K562 (cell line): ENCODE data around the gene CPPED1. TPM values are rescaled to one million over a fixed set of nuclear protein-coding genes. Genes with fewer than 3 reads are reported as not detected.
"Not testable (repeated sequence)": the region's sequence is repeated elsewhere in the genome, so short reads cannot be mapped to it uniquely, and the experiment has no call there.

Experiments
- ATAC-seq: fragments of 200-7000 bp; cut with Tn5 transposase; 3 replicates; pipeline ENCODE4 v1.9.1; 2020; ENCODE audit warnings: moderate library complexity
- BruUV-seq: library from RNA; stranded (reverse); fragments of 400-500 nt; replicated peaks from 2 replicates; lab custom pipeline; 2021; lab: Mats Ljungman, UMichigan
- CTCF ChIA-PET: fragments of 300-600 bp; formaldehyde crosslinking; extraction: SDS; loops from one replicate; lab custom pipeline; 2021; ENCODE audit warnings: low intra/inter-chr PET ratio; lab: Yijun Ruan, JAX
- POLR2A ChIA-PET: fragments of 300-600, 350-650 bp; sonication (Branson Sonifier 250); formaldehyde crosslinking; extraction: SDS; loops from one replicate; lab custom pipeline; 2021; ENCODE audit warnings: antibody characterized with exemption, inconsistent platforms; lab: Yijun Ruan, JAX
- DNase-seq, 4 experiments: peaks; one replicate each; pipeline versions ENCODE4 v3.0.0 to v3.0.0-alpha.2; 2011 to 2018; ENCODE audit warnings: low spot score in 3 of 4, mixed read lengths in 3 of 4; ENCODE audit errors: extremely low read depth in 1 of 4
- FAIRE-seq: peaks from 2 replicates; lab custom pipeline; 2011; peaks lifted over from hg19 to GRCh38; lab: Jason Lieb, UNC
- H2AFZ ChIP-seq: 2 replicates; pipeline ENCODE4 v1.6.0; 2011; ENCODE audit warnings: low read depth, low read length, control low read depth, inconsistent platforms
- H3K27ac ChIP-seq: fragments of 200-600 bp; 3 replicates; pipeline ENCODE4 v1.8.0; 2011; ENCODE audit warnings: low read depth, mild to moderate bottlenecking, control low read depth, inconsistent platforms, low read length, moderate library complexity, mixed read lengths; ENCODE audit errors: extremely low read depth
- H3K27me3 ChIP-seq, 2 experiments: fragments of 300-600 bp in 1 of 2; 2 replicates in 1 of 2; 3 replicates in 1 of 2; pipeline versions ENCODE4 v1.6.0 to v1.8.0; 2011; ENCODE audit warnings: inconsistent platforms in 2 of 2, low read length in 2 of 2, mild to moderate bottlenecking in 1 of 2, mixed read lengths in 1 of 2, moderate library complexity in 1 of 2; ENCODE audit not compliant: control insufficient read depth in 2 of 2, insufficient read depth in 2 of 2
- H3K36me3 ChIP-seq: fragments of 300-600 bp; 3 replicates; pipeline ENCODE4 v1.8.0; 2011; ENCODE audit warnings: mild to moderate bottlenecking, low read length, inconsistent platforms; ENCODE audit not compliant: control insufficient read depth, insufficient read depth
- H3K4me1 ChIP-seq, 2 experiments: fragments of 200-600 bp in 1 of 2; replicated peaks in 1 of 2; 2 replicates in 1 of 2; 3 replicates in 1 of 2; pipeline versions ENCODE4 v1.5.1 to v1.8.0; 2011; ENCODE audit warnings: inconsistent platforms in 2 of 2, low read length in 2 of 2, mild to moderate bottlenecking in 1 of 2, mixed read lengths in 1 of 2, moderate library complexity in 1 of 2; ENCODE audit not compliant: control insufficient read depth in 2 of 2, insufficient read depth in 2 of 2
- H3K4me2 ChIP-seq: 2 replicates; pipeline ENCODE4 v1.6.1; 2011; ENCODE audit warnings: low read length, control low read depth, inconsistent platforms, mixed read lengths; ENCODE audit not compliant: insufficient read depth
- H3K4me3 ChIP-seq: fragments of 200-600 bp; sonication (generic), shearing (Covaris generic); 2 replicates; pipeline ENCODE4 v1.5.1; 2016; ENCODE audit warnings: control low read depth, inconsistent platforms
- H3K79me2 ChIP-seq: fragments of 200-600 bp; 3 replicates; pipeline ENCODE4 v1.8.0; 2011; ENCODE audit warnings: low read length, inconsistent platforms; ENCODE audit not compliant: control insufficient read depth, insufficient read depth
- H3K9ac ChIP-seq, 2 experiments: 2 replicates each; pipeline versions ENCODE4 v1.6.0 to v1.6.1; 2011; ENCODE audit warnings: low read depth in 2 of 2, low read length in 2 of 2, control low read depth in 1 of 2, inconsistent platforms in 1 of 2, mild to moderate bottlenecking in 1 of 2, mixed read lengths in 1 of 2; ENCODE audit not compliant: insufficient read depth in 1 of 2
- H3K9me1 ChIP-seq: one replicate; pipeline ENCODE4 v1.6.0; 2011; ENCODE audit warnings: inconsistent platforms, mild to moderate bottlenecking, low read length, moderate library complexity; ENCODE audit not compliant: control insufficient read depth, insufficient read depth
- H3K9me3 ChIP-seq: replicated peaks from 2 replicates; pipeline ENCODE4 v1.5.1; 2011; ENCODE audit warnings: low read depth, low read length, inconsistent platforms; ENCODE audit not compliant: control insufficient read depth, insufficient read depth
- H4K20me1 ChIP-seq: replicated peaks from 2 replicates; pipeline ENCODE4 v1.6.1; 2011; ENCODE audit warnings: low read length, inconsistent platforms, mixed read lengths; ENCODE audit not compliant: control insufficient read depth, insufficient read depth
- MGA ChIP-seq: fragments of 450-650 bp; IDR thresholded peaks from 2 replicates; pipeline ENCODE4 v1.6.1; 2016; ENCODE audit warnings: mild to moderate bottlenecking, moderate library complexity
- ZNF121 ChIP-seq: sonication (generic); formaldehyde crosslinking; conservative IDR thresholded peaks from 2 replicates; pipeline ENCODE4 v1.8.0; 2022; ENCODE audit warnings: missing genetic modification reagents
- ZNF75A ChIP-seq: fragments of 450-650 bp; formaldehyde crosslinking; IDR thresholded peaks from 2 replicates; pipeline ENCODE4 v1.4.0; 2020; ENCODE audit warnings: mild to moderate bottlenecking
- WGBS: fragments of 100-300 bp; shearing (Covaris generic); methylation state at CpG from one replicate; pipeline ENCODE4 v1.1.6; 2016; ENCODE audit warnings: low coverage, mixed read lengths; ENCODE audit not compliant: insufficient coverage; ENCODE audit errors: missing lambda C conversion rate; 5-methylcytosine and 5-hydroxymethylcytosine counted together
- in situ Hi-C: fragments of 300-500 bp; cut with MboI; formaldehyde crosslinking; loops from 4 replicates; pipeline ENCODE4 v1.15.0; 2018; ENCODE audit warnings: inconsistent platforms, mixed read lengths
- intact Hi-C: fragments of 100-400 bp; cut with micrococcal nuclease; formaldehyde crosslinking; loops from 2 replicates; pipeline ENCODE4 v1.14.2; 2022
- polyA plus RNA-seq, 8 experiments: library from polyadenylated mRNA; depleted of rRNA in 4 of 8; stranded (reverse) in 5 of 8; unstranded in 3 of 8; fragments of >200 nt; fragmentation: Nextera tagmentation in 2 of 8; fragmentation: Illumina TruSeq in 1 of 8; extraction: Ambion mirVana in 2 of 8; extraction: Trizol in 1 of 8; gene quantifications; 2 replicates each; pipeline versions ENCODE4 v1.2.1 to v1.2.3, GENCODE V29; 2011 to 2014; ENCODE audit warnings: inconsistent platforms in 1 of 8, missing spikeins in 1 of 8
- total RNA-seq, 7 experiments: library from RNA; depleted of rRNA in 6 of 7; stranded (reverse); fragments of >200 nt in 6 of 7; fragmentation: Illumina TruSeq in 2 of 7; extraction: Trizol in 2 of 7; gene quantifications; 2 replicates each; pipeline versions ENCODE4 v1.2.1 to v1.2.3, GENCODE V29; 2011 to 2021; ENCODE audit warnings: low replicate concordance in 1 of 7

CPPED1 gene
- total and polyA plus RNA-seq, 9 of the 15 experiments (the other 6 are each of a cell fraction or from before 2014, with no cell fraction given) = 7.5 to 25.7 (median 16.9) TPM

DNA sequence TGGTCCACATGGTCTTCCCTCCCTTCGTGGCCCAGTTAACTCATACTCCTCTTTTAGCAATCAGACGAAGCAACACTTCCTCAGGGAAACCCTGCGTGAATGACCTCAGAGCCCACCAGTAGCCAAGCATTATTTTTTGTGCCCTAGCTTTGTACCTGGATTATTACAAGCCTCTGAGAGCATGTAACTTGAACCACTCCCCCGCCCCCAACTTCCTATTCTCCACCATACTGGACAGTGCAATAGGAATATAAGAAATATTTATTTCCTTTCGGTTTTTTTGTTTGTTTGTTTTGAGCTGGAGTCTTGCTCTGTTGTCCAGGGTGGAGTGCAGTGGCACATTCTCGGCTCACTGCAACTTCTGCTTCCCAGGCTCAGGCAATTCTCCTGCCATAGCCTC is 2.9 kb downstream of the CPPED1 start:
- Histone ChIP-seq H3K9me1 (no peaks in the 10 kb centered on the region), H3K4me2 (peak overlapping the region; percentile 35; the same call in 1 of the 2 replicates), H2AFZ (peak overlapping the region; percentile 12; the same call in 1 of the 2 replicates), H3K36me3 (no peaks in the 10 kb centered on the region), H3K9ac (no peak overlapping the region), H3K27me3 (no peaks in the 10 kb centered on the region), H3K4me1 (peaks cover 22 to 39% of the 10 kb centered on the region in 2 experiments), H3K4me3 (no peak overlapping the region), H3K9me3 (no peaks in the 10 kb centered on the region), H4K20me1 (0 out of 2 replicates have a peak, but pooled peaks cover 2% of the 10 kb centered on the region), H3K27ac (peak overlapping the region; percentile 27; the same call in 2 of the 3 replicates), H3K79me2 (peaks cover 56% of the 10 kb centered on the region)
- ATAC-seq (no peak), FAIRE-seq (no peak), DNase-seq (no peak)
- in situ Hi-C loops (no loop called here), intact Hi-C loops (loop anchor here (5.0 kb wide), 1 partner anchor 34 kb away; no protein-coding TSS in a partner anchor)
- 59% methylated on average over 5 of the region's 6 CpGs for WGBS
- no TSS peak for BruUV-seq
- CTCF ChIA-PET = no interaction called here
- POLR2A ChIA-PET = interaction anchor here (0.6 to 1.2 kb wide), 3 partner anchors 16 to 1704 kb away, joined by 3 read pairs; no protein-coding TSS in a partner anchor
- no peak for TF ChIP-seq ZNF75A (CRISPR knock-in tag)
- peak; percentile 65; the same call in 1 of the 2 replicates for TF ChIP-seq ZNF121 (CRISPR knock-in tag)
- TF ChIP-seq MGA = 0 out of 2 replicates have a peak, but pooled peaks have one; percentile 10

DNA sequence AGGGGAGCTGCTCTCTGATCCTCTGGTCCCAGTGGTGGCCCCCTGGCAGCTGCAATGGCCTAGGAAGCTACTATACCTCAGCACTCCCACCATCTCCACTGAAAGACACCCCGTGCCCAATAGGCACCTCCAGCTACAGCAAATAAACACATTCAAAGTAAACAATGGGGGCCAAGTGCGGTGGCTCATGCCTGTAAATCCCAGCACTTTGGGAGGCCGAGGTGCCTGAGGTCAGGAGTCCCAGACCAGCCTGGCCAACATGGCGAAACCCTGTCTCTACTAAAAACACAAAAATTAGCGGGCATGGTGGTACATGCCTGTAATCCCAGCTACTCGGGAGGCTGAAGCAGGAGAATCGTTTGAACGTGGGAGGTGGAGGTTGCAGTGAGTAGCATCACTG is 3.7 kb downstream of the CPPED1 start:
- H3K36me3 ChIP-seq, BruUV-seq, FAIRE-seq, H3K9me3 ChIP-seq, H3K9ac ChIP-seq, H2AFZ ChIP-seq, H4K20me1 ChIP-seq, H3K27ac ChIP-seq, H3K4me3 ChIP-seq, ATAC-seq, in situ Hi-C loops, H3K9me1 ChIP-seq, CTCF ChIA-PET, H3K27me3 ChIP-seq, DNase-seq: not testable (repeated sequence)
- WGBS = 75% methylated on average over 8 of the region's 8 CpGs
- POLR2A ChIA-PET = interaction anchor here (0.6 to 1.2 kb wide), 3 partner anchors 15 to 423 kb away, joined by 3 read pairs; no protein-coding TSS in a partner anchor
- Histone ChIP-seq H3K79me2 (peaks cover 59% of the 10 kb centered on the region), H3K4me2 (peak overlapping the region; percentile 1; the same call in 1 of the 2 replicates), H3K4me1 (peaks cover 27 to 41% of the 10 kb centered on the region in 2 experiments)
- intact Hi-C loops = loop anchor here (5.0 kb wide), 1 partner anchor 33 kb away; no protein-coding TSS in a partner anchor
